Progenitor cell of endocrine pancreas (in vitro differentiated cells): ENCODE results near the gene NOC4L. TPM values are rescaled to one million over a fixed set of nuclear protein-coding genes. Genes with fewer than 3 reads are reported as not detected.

Experiments
- DNase-seq: peaks from one replicate; pipeline ENCODE4 v3.0.0; 2021; ENCODE audit warnings: low spot score; ENCODE audit not compliant: unreplicated experiment
- H3K27ac Mint-ChIP-seq: 2 replicates; pipeline ENCODE4 v1.8.0; 2021; ENCODE audit warnings: mild to moderate bottlenecking, moderate library complexity, mixed read lengths
- H3K27me3 Mint-ChIP-seq: 2 replicates; pipeline ENCODE4 v1.8.0; 2021; ENCODE audit warnings: mixed read lengths
- H3K36me3 Mint-ChIP-seq: 2 replicates; pipeline ENCODE4 v1.8.0; 2022; ENCODE audit warnings: mixed read lengths; ENCODE audit not compliant: insufficient read depth
- H3K4me1 Mint-ChIP-seq: 2 replicates; pipeline ENCODE4 v1.8.0; 2021; ENCODE audit warnings: low read depth, mixed read lengths
- H3K4me3 Mint-ChIP-seq: 2 replicates; pipeline ENCODE4 v1.8.0; 2021; ENCODE audit warnings: low read depth, mild to moderate bottlenecking, moderate library complexity, mixed read lengths
- H3K9me3 Mint-ChIP-seq: 2 replicates; pipeline ENCODE4 v1.8.0; 2021; ENCODE audit warnings: low read depth, mixed read lengths
- CTCF ChIP-seq: fragments of 200-600 bp; sonication (generic); IDR thresholded peaks from one replicate; pipeline ENCODE4 v1.5.0; 2021; ENCODE audit warnings: antibody characterized with exemption, mild to moderate bottlenecking; ENCODE audit not compliant: unreplicated experiment
- total RNA-seq: library from RNA; stranded (reverse); gene quantifications from 2 replicates; pipeline ENCODE4 v1.2.1, GENCODE V29; 2021

The NOC4L gene
- total RNA-seq, 1 donor from 2014 or later, result 27.0 TPM

DNA sequence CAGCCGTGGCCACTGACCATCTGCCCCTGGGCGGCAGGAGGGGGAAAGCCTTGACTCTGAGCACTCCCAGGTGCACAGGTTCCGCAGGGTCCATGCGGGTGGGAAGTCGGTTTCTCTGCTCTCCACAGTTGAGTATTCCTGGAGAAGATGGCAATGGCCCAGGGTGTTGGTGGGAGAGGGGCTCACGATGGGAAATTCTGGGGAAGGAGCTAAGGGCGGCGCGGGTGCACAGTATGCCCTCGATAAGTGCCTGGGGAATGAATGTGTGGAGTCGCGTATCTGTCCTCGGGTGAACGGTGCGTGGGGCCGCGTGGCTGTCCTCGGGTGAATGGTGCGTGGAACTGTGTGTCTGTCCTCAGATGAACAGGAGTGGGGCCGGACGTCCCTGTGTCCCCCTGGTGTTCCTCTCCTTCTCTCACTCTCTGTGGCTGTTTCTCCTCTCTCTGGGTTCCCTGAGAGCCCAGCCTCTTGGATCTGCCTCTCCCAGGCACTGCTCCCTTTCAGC, 38.0 kb downstream of the NOC4L start:
- Mint-ChIP-seq H3K27me3 (peaks cover 82% of the 10 kb centered on the region), H3K4me1 (no peaks in the 10 kb centered on the region), H3K9me3 (no peaks in the 10 kb centered on the region), H3K36me3 (no peaks in the 10 kb centered on the region), H3K4me3 (no peak overlapping the region), H3K27ac (no peak overlapping the region)
- DNase-seq, result no peak
- no peak for TF ChIP-seq CTCF

DNA sequence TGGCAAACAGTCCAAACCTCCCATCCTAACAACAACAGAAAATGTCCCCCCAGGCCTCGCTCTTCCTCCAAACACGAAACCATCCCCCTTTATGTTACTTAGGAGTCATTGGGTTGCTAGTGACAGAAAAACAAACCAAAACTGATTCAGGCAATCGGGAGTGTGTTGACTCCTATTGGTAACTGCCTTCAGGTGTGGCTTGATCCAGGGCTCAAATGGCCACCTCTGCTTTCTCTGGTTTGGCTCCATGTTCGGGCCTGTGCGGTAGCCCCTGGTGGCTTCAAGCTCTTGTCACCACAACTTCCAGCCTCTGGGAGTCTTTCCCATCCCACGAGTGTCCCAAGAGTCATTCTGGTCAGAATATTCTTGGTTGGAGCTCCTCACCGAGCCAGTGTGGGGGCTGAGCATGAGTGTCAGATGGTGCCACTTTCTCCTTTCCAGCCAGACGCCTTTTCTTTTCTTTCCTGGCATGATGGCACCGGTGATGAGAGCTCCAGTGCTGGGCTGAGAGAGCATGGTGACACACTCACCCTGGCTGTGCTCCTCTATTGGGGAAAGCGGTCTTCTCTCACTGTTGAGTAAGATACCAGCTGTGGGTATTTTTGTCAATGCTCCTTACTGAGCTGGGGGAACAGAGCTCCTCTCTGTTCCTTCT, 38.6 kb downstream of the NOC4L start:
- Mint-ChIP-seq H3K36me3 (no peaks in the 10 kb centered on the region), H3K9me3 (no peaks in the 10 kb centered on the region), H3K27me3 (peaks cover 87% of the 10 kb centered on the region), H3K4me3 (no peak overlapping the region), H3K4me1 (no peaks in the 10 kb centered on the region), H3K27ac (no peak overlapping the region)
- no peak for DNase-seq
- no peak for TF ChIP-seq CTCF

DNA sequence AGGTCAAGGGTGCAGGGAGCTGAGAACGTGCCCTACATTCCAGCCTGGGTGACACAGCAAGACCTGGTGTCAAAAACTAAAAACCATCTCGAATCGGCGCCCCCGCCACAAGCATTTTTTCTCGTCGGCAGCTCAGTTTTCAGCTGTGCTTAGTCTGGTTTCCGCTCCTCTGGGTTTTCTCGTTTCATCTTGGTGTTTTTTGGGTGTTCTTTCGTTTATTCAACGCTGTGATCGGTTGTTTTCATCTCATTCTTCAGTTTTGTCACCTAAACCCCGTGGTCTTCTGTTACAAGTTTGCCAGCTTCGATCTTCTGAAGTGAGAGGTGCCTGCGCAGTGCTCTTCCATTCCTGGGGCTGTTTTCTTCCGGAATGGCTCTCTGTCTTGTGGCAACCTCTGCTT, 41.4 kb downstream of the NOC4L start:
- no peak overlapping the region for H3K4me3 Mint-ChIP-seq
- no peak for DNase-seq
- H3K27ac Mint-ChIP-seq, result no peak overlapping the region
- peaks cover 84% of the 10 kb centered on the region for H3K27me3 Mint-ChIP-seq
- peaks cover 2% of the 10 kb centered on the region for H3K4me1 Mint-ChIP-seq
- no peak for TF ChIP-seq CTCF
- H3K9me3 Mint-ChIP-seq, result no peaks in the 10 kb centered on the region
- H3K36me3 Mint-ChIP-seq, result no peaks in the 10 kb centered on the region

- Mint-ChIP-seq H3K36me3 (no peaks in the 10 kb centered on the region), H3K27ac (no peak overlapping the region), H3K27me3 (peaks cover 85% of the 10 kb centered on the region), H3K4me1 (peaks cover 2% of the 10 kb centered on the region), H3K4me3 (no peak overlapping the region), H3K9me3 (no peaks in the 10 kb centered on the region)
- TF ChIP-seq CTCF, result no peak
- no peak for DNase-seq
Measured at GRCh38 chr12:132186208-132186856, 42.1 kb downstream of the NOC4L start.

- Mint-ChIP-seq H3K36me3 (no peaks in the 10 kb centered on the region), H3K4me3 (no peak overlapping the region), H3K9me3 (no peaks in the 10 kb centered on the region), H3K4me1 (peaks cover 2% of the 10 kb centered on the region), H3K27ac (no peak overlapping the region), H3K27me3 (peaks cover 83% of the 10 kb centered on the region)
- no peak for TF ChIP-seq CTCF
- no peak for DNase-seq
Measured at GRCh38 chr12:132186857-132187620, 42.8 kb downstream of the NOC4L start.
